GM19099 (cell line): ENCODE results near the gene TSPAN7.

ENCODE experiments used
- POLR2A ChIP-seq: IDR thresholded peaks from 3 replicates; pipeline ENCODE4 v1.6.1; 2011; ENCODE audit warnings: low read depth; ENCODE audit not compliant: insufficient read length; ENCODE audit errors: extremely low read depth

Gene TSPAN7

DNA sequence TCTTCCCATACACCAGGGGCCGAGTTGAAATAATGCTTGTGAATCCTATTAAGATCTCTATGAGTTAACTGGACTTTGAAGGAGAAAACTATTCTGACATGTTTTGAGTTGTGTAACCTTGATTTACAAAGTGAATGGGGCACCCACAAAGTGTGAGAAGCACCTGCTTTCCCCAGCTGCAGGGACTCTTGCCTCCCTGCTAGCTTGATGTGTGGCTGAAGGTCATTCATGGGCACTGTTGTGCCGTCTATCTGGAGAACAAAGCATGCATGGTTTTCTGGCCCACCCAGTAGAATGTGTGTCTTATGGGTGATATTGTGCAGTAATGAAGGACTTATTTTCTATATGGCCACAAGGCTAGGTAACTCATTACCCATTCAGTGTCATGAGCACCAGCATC, 53.1 kb downstream of the TSPAN7 start:
- no peak for TF ChIP-seq POLR2A

- TF ChIP-seq POLR2A: no peak
Observed at GRCh38 chrX:38616904-38617303, 55.6 kb downstream of the TSPAN7 start.

- TF ChIP-seq POLR2A: no peak
Observed at GRCh38 chrX:38618180-38618579, 56.8 kb downstream of the TSPAN7 start.

DNA sequence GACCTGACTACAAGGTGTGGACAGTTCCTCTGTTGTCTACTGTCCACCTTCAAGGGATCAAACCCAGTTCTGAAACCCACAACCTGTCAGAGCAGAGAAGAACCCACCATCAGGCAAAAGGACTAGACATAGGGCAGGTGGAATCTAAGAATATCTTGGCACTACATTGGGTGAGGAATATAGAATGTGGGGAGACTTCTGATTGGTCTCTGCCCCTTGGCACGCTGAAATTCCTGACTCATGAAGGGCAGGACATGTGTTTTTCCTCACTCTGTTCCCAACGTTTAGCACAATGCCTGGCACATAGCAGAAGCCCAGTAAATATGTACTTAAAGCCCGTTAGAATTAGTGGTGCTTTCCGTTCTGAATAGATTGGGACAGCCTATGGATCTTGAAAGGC, 59.3 kb downstream of the TSPAN7 start:
- no peak for TF ChIP-seq POLR2A

DNA sequence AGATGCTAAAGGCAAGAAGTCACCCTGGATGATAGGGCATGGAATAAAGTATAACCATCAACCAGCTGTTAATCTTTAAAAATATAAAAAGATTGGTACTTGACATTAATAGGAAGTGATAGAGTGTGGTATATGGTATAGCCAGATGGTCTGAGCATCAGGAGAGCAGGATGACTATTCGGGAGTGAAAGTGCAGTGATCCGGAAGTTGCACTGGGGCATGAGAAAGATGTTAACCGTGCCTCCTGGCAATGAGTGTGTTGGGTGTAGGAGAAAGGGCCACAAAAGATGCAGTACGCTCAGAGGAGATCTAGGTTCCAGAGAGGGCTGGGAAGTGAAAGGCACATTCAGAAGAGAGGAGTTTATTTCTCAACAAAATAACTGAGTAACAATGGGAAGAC, 65.0 kb downstream of the TSPAN7 start:
- no peak for TF ChIP-seq POLR2A

DNA sequence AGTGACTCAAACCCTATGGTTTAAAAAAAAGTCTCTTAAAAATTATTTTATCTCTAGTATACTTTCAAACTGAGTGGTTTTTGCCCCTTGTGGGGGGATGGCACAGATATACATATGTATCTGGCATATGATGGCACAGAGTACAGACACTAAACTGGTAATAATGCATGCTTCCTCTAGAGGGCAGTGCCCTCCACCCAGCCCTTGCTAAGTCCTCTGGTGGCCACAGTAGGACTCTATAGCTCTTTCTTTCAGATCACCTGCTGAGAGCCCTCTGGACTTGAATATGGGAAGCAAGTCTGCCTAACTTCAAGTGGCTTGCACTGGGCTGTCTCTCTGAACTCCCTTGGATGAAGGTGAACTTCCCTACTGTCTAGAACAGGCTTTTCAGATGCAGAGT, 66.3 kb downstream of the TSPAN7 start:
- no peak for TF ChIP-seq POLR2A

DNA sequence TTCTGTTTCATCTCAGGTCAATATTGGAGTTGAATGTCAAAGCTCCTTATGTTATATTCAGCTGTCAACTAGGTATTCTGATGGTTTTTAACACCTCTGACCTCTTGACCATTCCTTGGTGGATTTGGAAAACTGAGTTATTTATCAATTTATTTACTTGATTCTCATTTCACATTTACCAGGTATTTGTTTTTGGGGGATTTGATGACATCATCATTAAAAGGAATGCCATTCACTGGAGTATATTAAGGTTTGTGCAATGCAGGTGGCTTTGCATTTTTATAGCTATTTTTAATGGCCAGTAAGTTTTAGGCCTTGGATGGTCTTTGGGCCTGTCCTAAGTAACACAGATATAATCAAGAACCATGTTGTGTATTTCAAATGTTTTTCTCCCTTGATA, 67.2 kb downstream of the TSPAN7 start:
- TF ChIP-seq POLR2A: no peak

- TF ChIP-seq POLR2A: no peak
Observed at GRCh38 chrX:38632516-38632915, 71.2 kb downstream of the TSPAN7 start.

GRCh38 chrX:38634665-38635064, 73.3 kb downstream of the TSPAN7 start:
- TF ChIP-seq POLR2A: no peak

DNA sequence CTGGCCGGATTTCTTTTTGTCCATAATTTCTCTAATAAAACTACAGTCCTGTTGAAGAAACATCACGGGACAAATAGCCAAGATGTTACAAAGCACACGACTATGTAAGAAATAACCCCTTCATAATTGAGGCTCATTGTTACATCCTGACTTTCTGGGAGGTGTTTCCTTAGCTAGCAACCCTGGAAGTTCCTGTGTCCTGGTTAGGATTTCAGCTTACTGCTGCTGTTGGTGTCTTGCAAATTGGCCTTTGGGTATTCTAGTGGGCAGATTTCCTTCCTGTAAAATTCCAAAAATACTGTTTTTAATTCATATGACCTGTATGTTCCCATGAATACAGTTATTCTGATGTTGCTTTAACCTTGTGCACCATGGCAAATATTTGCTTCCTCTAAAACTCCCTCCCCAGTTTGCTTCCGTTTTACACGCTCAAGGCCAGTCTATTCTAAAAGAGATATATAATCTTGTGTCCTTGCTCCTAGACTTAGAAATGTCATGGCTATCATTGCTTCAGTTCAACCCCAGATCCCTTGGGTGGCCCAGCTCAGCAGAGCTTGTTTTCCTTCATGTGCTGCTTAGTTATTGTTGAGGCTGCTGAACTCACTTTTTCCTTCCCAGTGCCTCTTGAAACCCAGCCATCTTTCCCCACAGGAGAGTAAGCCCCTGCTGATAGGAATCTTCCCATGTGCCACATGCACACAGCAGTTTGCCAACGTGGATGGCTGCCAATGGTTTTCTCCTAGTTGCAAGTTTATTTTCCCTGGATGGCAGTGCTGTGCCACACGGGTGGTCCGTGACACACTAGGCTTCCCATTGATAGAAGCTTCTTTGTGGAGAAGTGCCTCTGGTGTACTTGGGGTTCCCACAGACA, 75.8 kb downstream of the TSPAN7 start:
- no peak for TF ChIP-seq POLR2A

DNA sequence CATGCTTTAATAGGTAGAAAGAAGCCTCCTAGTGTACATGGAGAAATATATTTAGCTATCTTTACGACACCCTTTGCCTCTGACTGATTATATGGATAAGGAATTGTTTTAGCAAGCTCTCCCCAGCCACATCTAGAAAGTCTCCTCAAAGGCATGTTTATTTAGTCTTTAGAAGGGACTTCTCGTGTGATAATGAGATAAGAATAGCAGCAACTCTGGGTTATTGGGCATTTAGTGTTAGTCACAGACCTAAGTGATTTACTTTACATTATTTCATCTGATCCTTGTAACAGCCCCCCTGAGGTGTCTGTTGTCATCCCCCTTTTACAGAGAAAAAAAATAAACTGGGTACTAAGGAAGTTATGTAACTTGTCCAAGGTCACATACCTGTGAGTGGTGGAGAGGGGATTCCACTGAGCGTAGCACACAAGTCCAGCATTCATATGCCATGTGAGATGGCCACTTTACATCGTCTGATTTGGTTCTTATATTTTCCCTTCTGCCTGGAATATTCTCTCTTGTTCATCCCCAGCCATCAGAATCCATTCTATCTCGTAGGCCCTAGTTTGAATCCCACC, 77.7 kb downstream of the TSPAN7 start:
- TF ChIP-seq POLR2A: no peak

DNA sequence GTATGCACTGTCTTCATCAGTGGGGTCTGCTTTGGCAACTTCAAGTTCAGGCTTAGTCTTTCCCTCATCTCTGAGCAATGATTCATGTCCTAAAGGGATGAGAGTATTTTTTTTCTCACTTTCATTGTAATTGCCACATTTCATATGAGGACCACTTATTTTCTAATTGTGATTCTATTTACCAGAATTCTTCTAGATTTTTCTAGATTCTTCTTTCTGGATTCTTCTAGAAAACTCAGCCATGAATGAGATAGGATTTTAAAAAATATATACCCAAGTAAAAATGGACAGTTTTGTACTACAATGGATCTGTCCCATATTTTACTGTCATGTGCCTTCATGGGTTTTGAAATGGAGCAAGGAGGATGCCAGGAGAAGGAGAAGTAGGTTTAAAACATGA, 78.4 kb downstream of the TSPAN7 start:
- no peak for TF ChIP-seq POLR2A

DNA sequence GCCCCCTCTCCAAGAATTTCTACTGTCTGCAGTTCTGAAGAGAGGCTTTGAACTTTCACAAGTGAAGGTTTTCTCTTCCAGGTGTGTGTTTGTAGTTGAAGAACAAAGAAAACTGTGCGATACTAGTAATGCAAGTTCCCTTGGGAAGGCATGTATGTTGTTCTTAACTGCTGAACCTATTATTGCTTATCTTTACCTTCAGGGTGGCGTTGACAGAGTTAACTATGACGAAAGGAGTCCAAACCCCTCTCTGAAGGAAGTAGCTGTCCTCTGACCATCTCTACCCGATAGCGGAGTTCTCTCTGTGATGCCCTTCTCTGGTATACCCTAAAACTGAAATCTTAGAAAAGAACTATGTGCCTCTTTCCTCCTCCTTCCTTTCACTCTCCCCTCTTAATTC, 79.9 kb downstream of the TSPAN7 start:
- no peak for TF ChIP-seq POLR2A

- TF ChIP-seq POLR2A: no peak
Observed at GRCh38 chrX:38643903-38644302, 82.6 kb downstream of the TSPAN7 start.

DNA sequence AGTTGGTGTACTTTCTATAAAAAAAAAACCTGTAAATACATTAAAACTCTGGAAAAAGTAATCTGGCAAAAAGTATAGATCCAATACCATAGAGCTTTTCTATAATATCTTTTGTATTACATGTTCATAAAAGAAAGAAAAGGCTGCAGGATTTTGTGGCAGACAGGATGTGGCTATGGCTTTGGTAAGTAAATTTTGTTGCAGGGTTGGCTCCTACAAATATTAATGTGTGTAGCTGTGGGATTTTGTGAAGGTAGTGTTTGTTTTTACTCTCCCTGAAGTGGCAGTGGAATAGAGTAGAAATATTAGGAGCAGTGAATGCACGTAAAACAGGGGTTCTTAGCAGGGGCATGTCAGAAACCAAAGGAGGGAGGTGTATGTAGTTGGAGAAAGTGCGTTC, 84.8 kb downstream of the TSPAN7 start:
- TF ChIP-seq POLR2A: no peak

GRCh38 chrX:38649221-38649620, 87.9 kb downstream of the TSPAN7 start:
- TF ChIP-seq POLR2A: no peak
